ENCODE measurements around the gene VPS41.

DNA sequence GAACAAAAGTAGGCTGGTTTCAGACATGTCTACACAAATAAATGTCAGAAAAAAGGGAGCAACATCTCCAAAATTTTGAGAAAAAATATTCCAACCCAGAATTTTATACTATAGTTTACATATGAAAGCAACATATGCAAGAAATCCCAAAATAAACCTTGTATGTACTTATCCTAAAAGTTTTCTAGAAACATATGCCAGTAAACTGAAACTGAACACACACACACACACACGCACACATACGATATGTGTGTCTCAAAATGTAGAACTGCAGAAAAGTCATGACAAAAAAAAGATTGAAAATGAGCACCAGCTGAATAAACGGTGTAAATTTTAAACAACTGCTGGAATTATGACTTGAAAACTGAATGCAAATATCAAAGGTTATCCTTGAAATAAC lies 81.0 kb downstream of the VPS41 start:
- TF ChIP-seq FOXJ3 (CRISPR knock-in tag; IDR thresholded peaks at IDR 0.05) (no peak), FOXM1 (IDR thresholded peaks at IDR 0.05; ENCODE audit: low read depth) (no peak), POLR2AphosphoS5 (IDR thresholded peaks at IDR 0.05; ENCODE audit: low read depth, low read length) (no peak), CTCF (IDR thresholded peaks at IDR 0.05) (no peak), MXI1 (IDR thresholded peaks at IDR 0.05; ENCODE audit: low read depth, low read length) (no peak)
